NCI-H1694 (cell line): ENCODE data around the gene IQCK.

ENCODE experiments used
- DNase-seq: peaks from one replicate; lab custom pipeline; 2025; lab: John Stamatoyannopoulos, UW

IQCK gene

GRCh38 chr16:19860166-19861041 lies 142.3 kb downstream of the IQCK start:
- no peak for DNase-seq

GRCh38 chr16:19861133-19861532 lies 143.1 kb downstream of the IQCK start:
- no peak for DNase-seq

GRCh38 chr16:19861811-19862327 lies 143.8 kb downstream of the IQCK start:
- no peak for DNase-seq

- no peak for DNase-seq
These were observed 145.9 kb downstream of the IQCK start for GRCh38 chr16:19863990-19864389.

GRCh38 chr16:19864566-19864965 lies 146.5 kb downstream of the IQCK start:
- no peak for DNase-seq

GRCh38 chr16:19868421-19868820 lies 150.3 kb downstream of the IQCK start:
- no peak for DNase-seq

GRCh38 chr16:19871721-19872120 lies 153.7 kb downstream of the IQCK start:
- DNase-seq = no peak

GRCh38 chr16:19872179-19872863 lies 154.2 kb downstream of the IQCK start:
- DNase-seq = peak; percentile 38

- no peak for DNase-seq
These were observed 154.9 kb downstream of the IQCK start for GRCh38 chr16:19872935-19873334.

GRCh38 chr16:19874026-19874425 lies 156.0 kb downstream of the IQCK start:
- DNase-seq = no peak

GRCh38 chr16:19874851-19875546 lies 156.9 kb downstream of the IQCK start:
- DNase-seq = no peak

GRCh38 chr16:19875900-19876299 lies 157.8 kb downstream of the IQCK start:
- DNase-seq = no peak

- DNase-seq = peak; percentile 68
These were observed 158.5 kb downstream of the IQCK start for GRCh38 chr16:19876501-19877059.

- no peak for DNase-seq
These were observed 160.7 kb downstream of the IQCK start for GRCh38 chr16:19878757-19879156.

- DNase-seq = peak; percentile 69
These were observed 161.2 kb downstream of the IQCK start for GRCh38 chr16:19879241-19879792.

GRCh38 chr16:19881028-19881427 lies 163.0 kb downstream of the IQCK start:
- no peak for DNase-seq

- DNase-seq = no peak
These were observed 163.7 kb downstream of the IQCK start for GRCh38 chr16:19881783-19882182.

GRCh38 chr16:19882186-19882585 lies 164.1 kb downstream of the IQCK start:
- no peak for DNase-seq

- DNase-seq = no peak
These were observed 164.6 kb downstream of the IQCK start for GRCh38 chr16:19882646-19883045.

- peak; percentile 21 for DNase-seq
These were observed 165.4 kb downstream of the IQCK start for GRCh38 chr16:19883296-19883965.

GRCh38 chr16:19883966-19884485 lies 166.0 kb downstream of the IQCK start:
- DNase-seq = no peak
